Upper lobe of left lung (tissue), 6 donors: ENCODE results near the gene CENPV. TPM values are rescaled to one million over a fixed set of nuclear protein-coding genes. Genes with fewer than 3 reads are reported as not detected.

Source experiments
- ATAC-seq, 2 donors: fragments of 200-7000 bp; cut with Tn5 transposase; one replicate each; pipeline ENCODE4 v1.9.1; 2022; ENCODE audit warnings: mild to moderate bottlenecking in 2 of 2, moderate library complexity in 2 of 2; ENCODE audit not compliant: low FRiP score in 2 of 2
- DNase-seq, 2 donors: peaks; one replicate each; pipeline ENCODE4 v3.0.0-alpha.2; 2019 to 2020
- H3K27ac ChIP-seq, 4 donors: fragments of 200-600 bp; sonication (generic); one replicate each; pipeline ENCODE4 v1.5.1; 2016 to 2019
- H3K27me3 ChIP-seq, 4 donors: fragments of 200-600 bp; sonication (generic); one replicate each; pipeline ENCODE4 v1.5.1; 2017 to 2019
- H3K36me3 ChIP-seq, 4 donors: fragments of 200-600 bp; sonication (generic); one replicate each; pipeline ENCODE4 v1.5.1; 2016 to 2019
- H3K4me1 ChIP-seq, 4 donors: fragments of 200-600 bp; sonication (generic); one replicate each; pipeline ENCODE4 v1.5.1; 2018 to 2019
- H3K4me3 ChIP-seq, 4 donors: fragments of 200-600 bp; sonication (generic); one replicate each; pipeline ENCODE4 v1.5.1; 2017 to 2019; ENCODE audit warnings: mild to moderate bottlenecking in 2 of 4, moderate library complexity in 1 of 4
- H3K9me3 ChIP-seq, 4 donors: fragments of 200-600 bp; sonication (generic); one replicate each; pipeline ENCODE4 v1.5.1; 2018 to 2019
- EP300 ChIP-seq, 4 donors: sonication (generic); formaldehyde crosslinking; IDR thresholded peaks; one replicate each; pipeline ENCODE4 v1.5.1; 2017; ENCODE audit warnings: antibody characterized with exemption in 4 of 4, control low read depth in 2 of 4
- POLR2A ChIP-seq, 4 donors: fragments of 450-650 bp; IDR thresholded peaks; one replicate each; pipeline ENCODE4 v1.5.1; 2016 to 2017; ENCODE audit warnings: antibody characterized with exemption in 4 of 4, mild to moderate bottlenecking in 2 of 4
- POLR2AphosphoS5 ChIP-seq, 2 donors: sonication (generic); formaldehyde crosslinking; IDR thresholded peaks; one replicate each; pipeline ENCODE4 v1.5.1; 2017; ENCODE audit warnings: antibody characterized with exemption in 2 of 2
- WGBS, 2 donors: methylation state at CpG; one replicate each; pipeline ENCODE4 v1.1.5; 2017 to 2018; 5-methylcytosine and 5-hydroxymethylcytosine counted together
- total RNA-seq, 6 donors: library from RNA; depleted of rRNA in 4 of 6; stranded (reverse); fragments of >200 nt in 4 of 6; gene quantifications; one replicate each; pipeline versions ENCODE4 v1.1.0 to v1.2.1, GENCODE V29; 2016 to 2021
- TF ChIP-seq, protein P1 (sequence below), 6 experiments: fragments of 450-650 bp in 4 of 6; fragments of 200-600 bp in 2 of 6; sonication (generic) in 2 of 6; IDR thresholded peaks; one replicate each; pipeline ENCODE4 v1.5.1; 2016 to 2019; ENCODE audit warnings: antibody characterized with exemption in 6 of 6
- donor health status: DM: no; HTN: no; CAD: no; lungs with moderate emphysema.
- donor health status: DM: no; HTN: yes; CAD: no; lungs with severe emphysema.

Gene CENPV
- total RNA-seq, 6 donors from 2014 or later, result 3.4 to 30.4 (median 11.1) TPM

GRCh38 chr17:16380640-16381495, 27.6 kb upstream of the CENPV start, which contains the start of gene UBB:
TSS of gene UBB (plus strand) at chr17:16381091. CDS start at chr17:16381908, 817 bp downstream.
- WGBS, 2 donors, result 0 to 1% methylated on average over 55 to 66 of the region's 67 CpGs
- peak; percentile 98 for ATAC-seq
- Histone ChIP-seq H3K4me3 (peak within 1 kb of the TSS; percentile 57 to 68 (median 62)), H3K27ac (peak within 1 kb of the TSS; percentile 90 to 92 (median 92)), H3K27me3 (no peaks in the 10 kb centered on the region), H3K9me3 (no peaks in the 10 kb centered on the region), H3K4me1 (peaks cover 24 to 45% (median 36%) of the 10 kb centered on the region in 4 donors), H3K36me3 (peaks cover 9 to 18% (median 11%) of the 10 kb centered on the region in 4 donors)
- DNase-seq, result peak; percentile 97
- TF ChIP-seq EP300 (IDR thresholded peaks at IDR 0.05) (peak in 2 of 4 donors; percentile 12 to 87), POLR2AphosphoS5 (IDR thresholded peaks at IDR 0.05) (peak; percentile 99 to 100), POLR2A (IDR thresholded peaks at IDR 0.05) (peak; percentile 77 to 99 (median 93))
- TF ChIP-seq, protein P1, sequence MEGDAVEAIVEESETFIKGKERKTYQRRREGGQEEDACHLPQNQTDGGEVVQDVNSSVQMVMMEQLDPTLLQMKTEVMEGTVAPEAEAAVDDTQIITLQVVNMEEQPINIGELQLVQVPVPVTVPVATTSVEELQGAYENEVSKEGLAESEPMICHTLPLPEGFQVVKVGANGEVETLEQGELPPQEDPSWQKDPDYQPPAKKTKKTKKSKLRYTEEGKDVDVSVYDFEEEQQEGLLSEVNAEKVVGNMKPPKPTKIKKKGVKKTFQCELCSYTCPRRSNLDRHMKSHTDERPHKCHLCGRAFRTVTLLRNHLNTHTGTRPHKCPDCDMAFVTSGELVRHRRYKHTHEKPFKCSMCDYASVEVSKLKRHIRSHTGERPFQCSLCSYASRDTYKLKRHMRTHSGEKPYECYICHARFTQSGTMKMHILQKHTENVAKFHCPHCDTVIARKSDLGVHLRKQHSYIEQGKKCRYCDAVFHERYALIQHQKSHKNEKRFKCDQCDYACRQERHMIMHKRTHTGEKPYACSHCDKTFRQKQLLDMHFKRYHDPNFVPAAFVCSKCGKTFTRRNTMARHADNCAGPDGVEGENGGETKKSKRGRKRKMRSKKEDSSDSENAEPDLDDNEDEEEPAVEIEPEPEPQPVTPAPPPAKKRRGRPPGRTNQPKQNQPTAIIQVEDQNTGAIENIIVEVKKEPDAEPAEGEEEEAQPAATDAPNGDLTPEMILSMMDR (IDR thresholded peaks at IDR 0.05), result no peak

DNA sequence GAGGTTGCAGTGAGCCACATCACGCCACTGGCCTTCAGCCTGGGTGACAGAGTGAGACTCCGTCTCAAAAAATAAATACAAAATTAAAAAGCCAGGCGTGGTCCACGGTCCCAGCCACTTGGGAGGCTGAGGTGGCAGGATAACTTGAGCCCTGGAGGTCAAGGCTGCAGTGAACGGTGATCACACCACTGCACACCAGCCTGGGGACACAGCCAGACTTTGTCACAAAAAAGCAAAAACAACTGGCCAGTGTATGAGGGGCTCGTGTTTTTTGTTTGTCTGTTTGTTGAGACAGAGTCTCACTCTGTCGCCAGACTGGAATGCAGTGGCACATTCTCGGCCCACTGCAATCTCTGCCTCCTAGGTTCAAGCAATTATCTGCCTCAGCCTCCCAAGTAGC, 26.4 kb upstream of the CENPV start:
- H3K27ac ChIP-seq, result peak overlapping the region; percentile 90 to 92 (median 92)

GRCh38 chr17:16378636-16379282, 25.5 kb upstream of the CENPV start:
- ATAC-seq, result no peak
- TF ChIP-seq POLR2AphosphoS5 (IDR thresholded peaks at IDR 0.05) (peak in 1 of 2 donors; percentile 29), EP300 (IDR thresholded peaks at IDR 0.05) (peak in 1 of 4 donors; percentile 14)
- TF ChIP-seq, protein P1 (IDR thresholded peaks at IDR 0.05), result no peak
- Histone ChIP-seq H3K9me3 (no peaks in the 10 kb centered on the region), H3K27ac (peak overlapping the region in 3 of 4 donors; percentile 35 to 92 (median 91)), H3K36me3 (peaks cover 9 to 15% (median 11%) of the 10 kb centered on the region in 4 donors), H3K4me3 (no peak overlapping the region), H3K4me1 (peaks cover 29 to 42% (median 40%) of the 10 kb centered on the region in 4 donors), H3K27me3 (no peaks in the 10 kb centered on the region)
- DNase-seq, result peak; percentile 34 to 83
- WGBS, 2 donors, result 69% methylated on average over 14 to 17 of the region's 17 CpGs

More for the DNA sequence above, 26.4 kb upstream of the CENPV start:
- Histone ChIP-seq H3K4me3 (no peak overlapping the region), H3K27me3 (no peaks in the 10 kb centered on the region), H3K9me3 (no peaks in the 10 kb centered on the region), H3K36me3 (peaks cover 9 to 18% (median 11%) of the 10 kb centered on the region in 4 donors), H3K4me1 (peaks cover 24 to 45% (median 38%) of the 10 kb centered on the region in 4 donors)
- WGBS, 2 donors, result 85 to 88% methylated on average over 8 of the region's 8 CpGs
- ATAC-seq, result no peak
- TF ChIP-seq POLR2A (IDR thresholded peaks at IDR 0.05) (no peak), POLR2AphosphoS5 (IDR thresholded peaks at IDR 0.05) (no peak), EP300 (IDR thresholded peaks at IDR 0.05) (no peak)
- TF ChIP-seq, protein P1 (IDR thresholded peaks at IDR 0.05), result no peak
- DNase-seq, result no peak

DNA sequence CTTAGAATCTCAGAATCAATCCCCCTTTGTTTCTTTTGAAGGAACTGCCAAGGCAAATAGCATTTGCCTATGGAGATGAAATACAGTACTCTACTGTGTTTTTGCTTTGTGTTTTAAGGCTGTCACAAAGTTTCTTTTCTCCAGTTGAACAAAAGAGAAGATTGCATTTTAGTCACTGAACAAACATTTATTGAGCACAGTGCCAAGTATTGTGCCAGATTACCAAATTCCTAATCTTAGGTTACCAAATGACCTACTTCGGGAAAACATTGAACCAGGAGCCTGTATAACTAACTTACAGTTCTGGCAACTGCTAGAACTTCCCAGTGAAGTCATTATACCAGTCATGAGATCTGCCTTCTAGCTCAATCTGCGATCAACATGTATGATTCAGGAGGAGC, 24.7 kb upstream of the CENPV start:
- DNase-seq (no peak), ATAC-seq (no peak)
- H3K4me3 ChIP-seq, result no peak overlapping the region
- peaks cover 3 to 9% (median 7%) of the 10 kb centered on the region in 4 donors for H3K36me3 ChIP-seq
- WGBS, 2 donors, result 50 to 59% methylated on average over 2 of the region's 2 CpGs
- TF ChIP-seq POLR2A (IDR thresholded peaks at IDR 0.05) (no peak), EP300 (IDR thresholded peaks at IDR 0.05) (no peak), POLR2AphosphoS5 (IDR thresholded peaks at IDR 0.05) (no peak)
- TF ChIP-seq, protein P1 (IDR thresholded peaks at IDR 0.05), result no peak
- H3K27ac ChIP-seq, result peak overlapping the region in 2 of 4 donors; percentile 2 to 92
- H3K4me1 ChIP-seq, result peaks cover 23 to 37% (median 37%) of the 10 kb centered on the region in 4 donors
- H3K9me3 ChIP-seq, result no peaks in the 10 kb centered on the region
- no peaks in the 10 kb centered on the region for H3K27me3 ChIP-seq
